Panc1 (cell line): Measurements from ENCODE around the gene GRID2. TPM values are rescaled to one million over a fixed set of nuclear protein-coding genes. Genes with fewer than 3 reads are reported as not detected.

Experiments
- ATAC-seq: fragments of 200-7000 bp; cut with Tn5 transposase; 2 replicates; pipeline ENCODE4 v1.9.1; 2020; ENCODE audit warnings: mild to moderate bottlenecking, moderate library complexity
- BruUV-seq: library from RNA; stranded (reverse); fragments of 400-500 nt; replicated peaks from 2 replicates; lab custom pipeline; 2021; lab: Mats Ljungman, UMichigan
- CTCF ChIA-PET: fragments of 300-600 bp; sonication (Branson Sonifier 250); formaldehyde crosslinking; loops from one replicate; lab custom pipeline; 2022; ENCODE audit warnings: antibody characterized with exemption; lab: Charles Lee
- POLR2A ChIA-PET: fragments of 300-600 bp; sonication (Branson Sonifier 250); formaldehyde crosslinking; loops from one replicate; lab custom pipeline; 2022; ENCODE audit warnings: antibody characterized with exemption; lab: Charles Lee
- DNase-seq: peaks from one replicate; pipeline ENCODE4 v3.0.0-alpha.2; 2010; ENCODE audit warnings: low read depth, low spot score
- H3K27ac ChIP-seq: 2 replicates; pipeline ENCODE4 v1.5.1; 2011; ENCODE audit warnings: mild to moderate bottlenecking, low read length, inconsistent platforms
- H3K27me3 ChIP-seq: fragments of 200-500 bp; sonication (Bioruptor generic); 2 replicates; pipeline ENCODE4 v1.6.0; 2014; ENCODE audit warnings: low read length, inconsistent platforms; ENCODE audit not compliant: control insufficient read depth, insufficient read depth
- H3K36me3 ChIP-seq: fragments of 200-500 bp; sonication (Bioruptor generic); 2 replicates; pipeline ENCODE4 v1.5.1; 2014; ENCODE audit warnings: inconsistent platforms, mild to moderate bottlenecking, low read length, moderate library complexity; ENCODE audit not compliant: control insufficient read depth, insufficient read depth
- H3K4me1 ChIP-seq: 2 replicates; pipeline ENCODE4 v1.5.1; 2011; ENCODE audit warnings: inconsistent platforms, mild to moderate bottlenecking, low read length, moderate library complexity; ENCODE audit not compliant: control insufficient read depth, insufficient read depth
- H3K4me3 ChIP-seq, 2 experiments: 2 replicates each; pipeline ENCODE4 v1.5.1; 2011 to 2012; ENCODE audit warnings: low read depth in 2 of 2, low read length in 2 of 2, mild to moderate bottlenecking in 2 of 2, inconsistent platforms in 1 of 2, moderate library complexity in 1 of 2
- H3K9me3 ChIP-seq: fragments of 200-500 bp; sonication (Bioruptor generic); 2 replicates; pipeline ENCODE4 v1.5.1; 2014; ENCODE audit warnings: low read depth, mild to moderate bottlenecking, inconsistent platforms, low read length, moderate library complexity; ENCODE audit not compliant: control insufficient read depth, insufficient read depth
- POLR2AphosphoS5 ChIP-seq: IDR thresholded peaks from 2 replicates; pipeline ENCODE4 v1.6.1; 2012; ENCODE audit warnings: mild to moderate bottlenecking, low read depth, low read length, moderate library complexity
- REST ChIP-seq, 2 experiments: IDR thresholded peaks; 2 replicates each; pipeline ENCODE4 v1.6.1; 2011 to 2012; ENCODE audit warnings: low read depth in 2 of 2, control low read depth in 1 of 2, low read length in 1 of 2, mild to moderate bottlenecking in 1 of 2, moderate library complexity in 1 of 2; ENCODE audit not compliant: insufficient read depth in 1 of 2
- SIN3A ChIP-seq: IDR thresholded peaks from 2 replicates; pipeline ENCODE4 v1.6.1; 2012; ENCODE audit warnings: low read depth, mild to moderate bottlenecking, low read length, moderate library complexity, borderline replicate concordance; ENCODE audit not compliant: insufficient read depth
- TCF7L2 ChIP-seq: IDR thresholded peaks from 2 replicates; pipeline ENCODE4 v1.6.1; 2011; ENCODE audit warnings: mild to moderate bottlenecking, low read depth, low read length, inconsistent platforms
- in situ Hi-C: cut with HindIII; loops from 2 replicates; pipeline ENCODE4 v1.10.0; 2016; ENCODE audit warnings: low sequenced_read_pairs, low pct_unique_long_range_greater_than_20kb
- intact Hi-C: fragments of 100-400 bp; cut with micrococcal nuclease; formaldehyde crosslinking; loops from one replicate; pipeline ENCODE4 v1.10.0; 2022; ENCODE audit not compliant: unreplicated experiment
- total RNA-seq: library from RNA; stranded (reverse); gene quantifications from one replicate; pipeline ENCODE4 v1.2.1, GENCODE V29; 2021; ENCODE audit not compliant: unreplicated experiment
- TF ChIP-seq, protein P1 (sequence below): fragments of 450-650 bp; IDR thresholded peaks from 2 replicates; pipeline ENCODE4 v1.5.1; 2017; ENCODE audit warnings: mild to moderate bottlenecking

The GRID2 gene
- total RNA-seq, 1 experiment from 2014 or later = 0.08 TPM

DNA sequence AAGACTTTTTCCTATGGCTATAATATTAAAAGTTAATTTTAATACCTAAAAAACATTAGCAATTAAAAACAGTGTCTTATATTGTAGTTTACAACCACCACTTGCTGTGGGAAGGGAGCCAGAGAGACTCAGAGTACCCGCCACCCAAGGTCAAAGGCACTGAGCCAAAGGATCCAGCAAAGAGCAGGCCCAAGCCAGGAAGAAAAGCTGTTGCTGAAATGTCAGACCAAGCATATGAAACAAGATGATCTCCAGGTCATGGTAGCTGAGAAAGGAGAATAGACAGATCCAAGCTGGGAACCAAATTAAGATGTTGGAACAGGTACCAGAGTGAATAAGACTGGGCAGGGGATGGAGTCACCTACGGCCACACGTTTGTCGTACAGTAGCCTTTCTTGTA, 1506.0 kb downstream of the GRID2 start:
- ATAC-seq (no peak), DNase-seq (no peak)
- Histone ChIP-seq H3K4me3 (no peak overlapping the region), H3K27me3 (no peaks in the 10 kb centered on the region), H3K36me3 (no peaks in the 10 kb centered on the region), H3K4me1 (no peaks in the 10 kb centered on the region), H3K9me3 (no peaks in the 10 kb centered on the region), H3K27ac (no peak overlapping the region)
- in situ Hi-C loops (no loop called here), intact Hi-C loops (no loop called here)
- ChIA-PET POLR2A (no interaction called here), CTCF (no interaction called here)
- BruUV-seq = no TSS peak
- TF ChIP-seq REST (IDR thresholded peaks at IDR 0.05; ENCODE audit: insufficient read depth in 1 of 2, low read depth in 2 of 2, low read length in 1 of 2) (no peak), POLR2AphosphoS5 (no peak), TCF7L2 (no peak)
- TF ChIP-seq, protein P1, sequence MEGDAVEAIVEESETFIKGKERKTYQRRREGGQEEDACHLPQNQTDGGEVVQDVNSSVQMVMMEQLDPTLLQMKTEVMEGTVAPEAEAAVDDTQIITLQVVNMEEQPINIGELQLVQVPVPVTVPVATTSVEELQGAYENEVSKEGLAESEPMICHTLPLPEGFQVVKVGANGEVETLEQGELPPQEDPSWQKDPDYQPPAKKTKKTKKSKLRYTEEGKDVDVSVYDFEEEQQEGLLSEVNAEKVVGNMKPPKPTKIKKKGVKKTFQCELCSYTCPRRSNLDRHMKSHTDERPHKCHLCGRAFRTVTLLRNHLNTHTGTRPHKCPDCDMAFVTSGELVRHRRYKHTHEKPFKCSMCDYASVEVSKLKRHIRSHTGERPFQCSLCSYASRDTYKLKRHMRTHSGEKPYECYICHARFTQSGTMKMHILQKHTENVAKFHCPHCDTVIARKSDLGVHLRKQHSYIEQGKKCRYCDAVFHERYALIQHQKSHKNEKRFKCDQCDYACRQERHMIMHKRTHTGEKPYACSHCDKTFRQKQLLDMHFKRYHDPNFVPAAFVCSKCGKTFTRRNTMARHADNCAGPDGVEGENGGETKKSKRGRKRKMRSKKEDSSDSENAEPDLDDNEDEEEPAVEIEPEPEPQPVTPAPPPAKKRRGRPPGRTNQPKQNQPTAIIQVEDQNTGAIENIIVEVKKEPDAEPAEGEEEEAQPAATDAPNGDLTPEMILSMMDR = no peak

GRCh38 chr4:93810340-93810992, 1506.7 kb downstream of the GRID2 start:
- ATAC-seq = no peak
- no TSS peak for BruUV-seq
- DNase-seq = no peak
- H3K36me3 ChIP-seq = no peaks in the 10 kb centered on the region
- H3K27me3 ChIP-seq = no peaks in the 10 kb centered on the region
- H3K4me1 ChIP-seq = no peaks in the 10 kb centered on the region
- TF ChIP-seq TCF7L2 = no peak
- TF ChIP-seq SIN3A = no peak
- no peak for TF ChIP-seq POLR2AphosphoS5
- TF ChIP-seq, protein P1 = no peak
- no peak for TF ChIP-seq REST (IDR thresholded peaks at IDR 0.05; ENCODE audit: insufficient read depth in 1 of 2, low read depth in 2 of 2, low read length in 1 of 2)
- H3K27ac ChIP-seq = no peak overlapping the region
- intact Hi-C loops = no loop called here
- ChIA-PET POLR2A (no interaction called here), CTCF (no interaction called here)
- no peak overlapping the region for H3K4me3 ChIP-seq
- in situ Hi-C loops = no loop called here
- no peaks in the 10 kb centered on the region for H3K9me3 ChIP-seq
